ENCODE data around the gene PDE4D.

DNA sequence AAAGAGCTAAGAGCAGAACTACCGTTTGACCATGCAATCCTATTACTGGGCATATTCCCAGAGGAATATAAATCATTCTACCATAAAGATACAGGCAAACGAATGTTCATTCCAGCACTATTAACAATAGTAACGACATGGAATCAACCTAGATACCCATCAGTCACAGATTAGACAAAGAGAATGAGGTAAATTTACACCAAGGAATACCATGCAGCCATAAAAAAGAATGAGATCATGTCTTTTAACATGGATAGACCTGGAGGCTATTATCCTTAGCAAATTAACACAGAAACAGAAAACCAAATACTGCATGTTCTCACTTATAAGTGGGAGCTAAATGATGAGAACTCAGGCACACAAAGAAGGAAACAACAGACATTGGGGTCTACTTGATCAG lies 641.9 kb downstream of the PDE4D start:
- TF ChIP-seq POLR2A (IDR thresholded peaks at IDR 0.05) = no peak
- TF ChIP-seq, protein P1, sequence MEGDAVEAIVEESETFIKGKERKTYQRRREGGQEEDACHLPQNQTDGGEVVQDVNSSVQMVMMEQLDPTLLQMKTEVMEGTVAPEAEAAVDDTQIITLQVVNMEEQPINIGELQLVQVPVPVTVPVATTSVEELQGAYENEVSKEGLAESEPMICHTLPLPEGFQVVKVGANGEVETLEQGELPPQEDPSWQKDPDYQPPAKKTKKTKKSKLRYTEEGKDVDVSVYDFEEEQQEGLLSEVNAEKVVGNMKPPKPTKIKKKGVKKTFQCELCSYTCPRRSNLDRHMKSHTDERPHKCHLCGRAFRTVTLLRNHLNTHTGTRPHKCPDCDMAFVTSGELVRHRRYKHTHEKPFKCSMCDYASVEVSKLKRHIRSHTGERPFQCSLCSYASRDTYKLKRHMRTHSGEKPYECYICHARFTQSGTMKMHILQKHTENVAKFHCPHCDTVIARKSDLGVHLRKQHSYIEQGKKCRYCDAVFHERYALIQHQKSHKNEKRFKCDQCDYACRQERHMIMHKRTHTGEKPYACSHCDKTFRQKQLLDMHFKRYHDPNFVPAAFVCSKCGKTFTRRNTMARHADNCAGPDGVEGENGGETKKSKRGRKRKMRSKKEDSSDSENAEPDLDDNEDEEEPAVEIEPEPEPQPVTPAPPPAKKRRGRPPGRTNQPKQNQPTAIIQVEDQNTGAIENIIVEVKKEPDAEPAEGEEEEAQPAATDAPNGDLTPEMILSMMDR (IDR thresholded peaks at IDR 0.05) = no peak
